Effector memory CD4-positive, alpha-beta T cell (primary cell): ENCODE data around the gene TRIM44.
"Not testable (repeated sequence)": the region's sequence is repeated elsewhere in the genome, so short reads cannot be mapped to it uniquely, and the experiment has no call there.

Experiments used
- DNase-seq, 3 donors: peaks; one replicate each; pipeline ENCODE4 v3.0.0-alpha.2; 2020
- H3K27ac ChIP-seq: 2 replicates; pipeline ENCODE4 v1.7.0; 2013; ENCODE audit warnings: mild to moderate bottlenecking, low read length, moderate library complexity; ENCODE audit not compliant: insufficient read depth, poor library complexity, severe bottlenecking
- H3K27me3 ChIP-seq: replicated peaks from 2 replicates; pipeline ENCODE4 v1.7.0; 2013; ENCODE audit warnings: mild to moderate bottlenecking, low read length; ENCODE audit not compliant: insufficient read depth, control insufficient read depth, poor library complexity, severe bottlenecking
- H3K36me3 ChIP-seq: 2 replicates; pipeline ENCODE4 v1.7.0; 2013; ENCODE audit warnings: mild to moderate bottlenecking, low read length, moderate library complexity; ENCODE audit not compliant: control insufficient read depth, insufficient read depth
- H3K4me1 ChIP-seq: 2 replicates; pipeline ENCODE4 v1.7.0; 2013; ENCODE audit warnings: low read length, mild to moderate bottlenecking; ENCODE audit not compliant: control insufficient read depth, insufficient read depth, poor library complexity, severe bottlenecking
- H3K4me3 ChIP-seq: 2 replicates; pipeline ENCODE4 v1.7.0; 2013; ENCODE audit warnings: low read length, low read depth, mild to moderate bottlenecking; ENCODE audit not compliant: insufficient read depth, poor library complexity, severe bottlenecking
- H3K9me3 ChIP-seq: 2 replicates; pipeline ENCODE4 v1.7.0; 2013; ENCODE audit warnings: mild to moderate bottlenecking, low read length, moderate library complexity; ENCODE audit not compliant: control insufficient read depth

Gene TRIM44

DNA sequence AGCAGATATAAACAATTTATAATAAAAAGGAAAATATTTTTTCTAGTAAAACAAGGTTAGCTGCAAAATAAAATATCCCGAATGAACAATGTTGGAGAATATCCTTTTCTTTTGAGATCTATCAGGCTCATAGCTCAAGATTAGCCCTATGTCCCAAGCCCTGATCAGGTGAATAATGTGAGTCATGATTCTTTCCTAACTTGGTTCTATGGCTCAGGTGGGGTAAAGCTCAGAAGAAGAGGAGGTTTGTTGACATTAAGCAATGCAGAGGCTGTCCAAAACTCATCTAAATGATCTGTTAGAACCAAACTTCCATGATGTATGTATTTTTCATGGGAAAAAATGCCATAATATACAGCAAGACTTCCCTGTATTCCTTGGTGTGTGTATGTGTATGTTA is 86.1 kb downstream of the TRIM44 start:
- no peak overlapping the region for H3K4me3 ChIP-seq
- no peaks in the 10 kb centered on the region for H3K9me3 ChIP-seq
- DNase-seq = no peak
- no peaks in the 10 kb centered on the region for H3K4me1 ChIP-seq
- H3K36me3 ChIP-seq = no peaks in the 10 kb centered on the region
- no peak overlapping the region for H3K27ac ChIP-seq
- no peaks in the 10 kb centered on the region for H3K27me3 ChIP-seq

DNA sequence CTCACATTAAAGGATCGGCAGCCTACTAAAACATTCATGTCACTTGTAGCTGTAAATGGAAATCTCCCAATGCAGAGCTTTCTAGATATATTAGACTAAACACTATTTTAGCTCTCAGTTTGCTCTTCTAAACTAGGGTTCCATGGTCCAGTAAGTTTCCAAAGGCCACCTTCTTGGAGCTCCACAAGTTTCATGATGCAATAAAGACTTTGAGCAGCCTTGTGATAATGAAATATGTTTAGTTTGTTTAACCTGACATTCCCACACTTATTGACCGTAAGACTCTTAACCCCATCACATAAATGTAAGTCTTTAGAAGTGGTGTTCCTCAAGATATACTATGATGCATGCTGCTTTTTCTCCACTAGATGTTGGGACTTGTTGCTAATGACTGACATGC is 87.7 kb downstream of the TRIM44 start:
- Histone ChIP-seq H3K4me1 (no peaks in the 10 kb centered on the region), H3K36me3 (no peaks in the 10 kb centered on the region), H3K9me3 (no peaks in the 10 kb centered on the region), H3K27me3 (no peaks in the 10 kb centered on the region), H3K27ac (no peak overlapping the region), H3K4me3 (no peak overlapping the region)
- no peak for DNase-seq

DNA sequence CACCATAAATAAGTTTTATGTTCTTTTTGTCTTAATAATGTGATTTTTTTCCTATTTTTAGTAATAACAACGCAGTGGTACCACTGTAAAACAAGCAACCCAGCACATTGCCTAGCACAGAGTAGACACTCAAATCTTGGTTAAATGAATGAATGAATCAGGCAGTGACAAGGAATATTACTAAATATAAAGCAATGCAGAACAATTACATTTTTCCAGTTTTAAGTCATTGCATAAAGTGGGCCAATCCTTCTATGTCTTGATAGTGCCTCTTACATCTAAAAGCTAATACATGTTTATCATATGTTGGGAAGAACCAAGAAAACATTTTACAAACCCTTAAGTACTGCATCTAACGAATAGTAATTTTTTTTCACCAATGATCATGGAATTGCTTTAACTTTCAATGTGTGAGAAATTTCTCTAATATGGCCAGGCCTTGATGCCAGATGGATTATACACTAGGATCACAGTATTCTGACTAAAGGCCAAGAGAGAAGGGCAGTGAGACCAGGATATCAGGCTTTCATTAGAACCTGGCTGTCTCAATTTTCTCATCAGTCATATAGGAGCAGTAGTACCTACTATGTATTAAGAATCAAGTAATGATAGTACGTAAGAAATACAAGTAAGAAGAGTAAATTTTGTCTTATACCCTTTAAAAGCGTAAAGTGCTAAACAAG is 88.5 kb downstream of the TRIM44 start:
- Histone ChIP-seq H3K4me3 (no peak overlapping the region), H3K27me3 (no peaks in the 10 kb centered on the region), H3K9me3 (no peaks in the 10 kb centered on the region), H3K4me1 (no peaks in the 10 kb centered on the region), H3K36me3 (no peaks in the 10 kb centered on the region), H3K27ac (no peak overlapping the region)
- no peak for DNase-seq

DNA sequence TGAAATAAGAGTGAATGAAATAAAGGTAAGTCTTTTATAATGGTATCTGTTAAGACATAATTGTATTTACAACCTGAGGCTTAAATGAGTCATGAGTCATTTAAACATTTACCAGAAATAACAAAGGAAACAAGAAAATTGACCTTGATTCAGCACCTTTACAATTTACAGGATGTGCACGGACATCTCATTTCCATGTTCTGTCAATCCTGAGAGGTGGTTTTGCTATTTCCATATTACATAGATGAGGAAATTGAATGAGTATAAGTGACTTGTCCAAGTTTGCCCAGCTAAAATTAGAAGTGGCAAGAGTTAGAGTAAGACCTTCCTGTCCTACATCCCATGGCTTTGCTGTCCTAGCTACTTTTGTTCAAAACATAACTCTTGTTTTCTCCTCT is 89.1 kb downstream of the TRIM44 start:
- Histone ChIP-seq H3K4me3 (no peak overlapping the region), H3K4me1 (no peaks in the 10 kb centered on the region), H3K27me3 (no peaks in the 10 kb centered on the region), H3K9me3 (no peaks in the 10 kb centered on the region), H3K27ac (no peak overlapping the region), H3K36me3 (no peaks in the 10 kb centered on the region)
- DNase-seq = no peak

DNA sequence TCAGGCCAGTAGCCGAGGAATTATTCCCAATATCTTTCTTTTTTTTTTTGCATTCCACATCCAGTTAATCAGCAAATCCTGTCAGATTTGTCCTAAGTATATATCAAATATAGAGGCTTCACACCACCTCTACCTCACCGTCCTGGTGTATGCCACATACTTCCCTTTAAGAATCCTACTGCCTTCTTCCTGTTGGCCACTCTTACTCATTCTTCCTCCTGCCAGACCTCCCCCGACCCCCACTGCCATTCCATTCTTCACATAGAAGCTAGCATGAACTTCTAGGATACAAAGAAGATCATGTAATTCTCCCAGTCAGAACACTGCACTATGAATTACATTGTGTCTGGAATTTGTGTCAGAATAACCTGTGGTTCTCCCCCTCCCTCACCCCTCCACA is 89.5 kb downstream of the TRIM44 start:
- Histone ChIP-seq H3K27ac (no peak overlapping the region), H3K4me1 (no peaks in the 10 kb centered on the region), H3K9me3 (no peaks in the 10 kb centered on the region), H3K4me3 (no peak overlapping the region), H3K36me3 (no peaks in the 10 kb centered on the region), H3K27me3 (no peaks in the 10 kb centered on the region)
- no peak for DNase-seq

DNA sequence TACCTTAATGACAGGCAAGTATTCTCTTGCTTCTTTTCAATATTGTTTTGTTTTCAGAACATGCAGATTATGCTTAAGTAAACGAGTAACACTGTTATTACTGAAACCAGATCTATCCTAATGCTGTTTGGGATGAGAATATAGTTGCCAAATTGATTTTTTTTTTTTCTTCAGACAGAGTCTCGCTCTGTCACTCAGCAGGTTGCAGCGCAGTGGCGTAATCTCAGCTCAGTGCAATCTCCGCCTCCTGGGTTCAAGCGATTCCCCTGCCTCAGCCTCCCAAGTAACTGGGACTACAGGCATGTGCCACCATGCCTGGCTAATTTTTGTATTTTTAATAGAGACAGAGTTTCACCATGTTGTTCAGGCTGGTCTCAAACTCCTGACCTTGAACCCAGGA is 91.0 kb downstream of the TRIM44 start:
- H3K4me3 ChIP-seq, H3K27me3 ChIP-seq, H3K36me3 ChIP-seq, DNase-seq, H3K4me1 ChIP-seq, H3K9me3 ChIP-seq, H3K27ac ChIP-seq: not testable (repeated sequence)

DNA sequence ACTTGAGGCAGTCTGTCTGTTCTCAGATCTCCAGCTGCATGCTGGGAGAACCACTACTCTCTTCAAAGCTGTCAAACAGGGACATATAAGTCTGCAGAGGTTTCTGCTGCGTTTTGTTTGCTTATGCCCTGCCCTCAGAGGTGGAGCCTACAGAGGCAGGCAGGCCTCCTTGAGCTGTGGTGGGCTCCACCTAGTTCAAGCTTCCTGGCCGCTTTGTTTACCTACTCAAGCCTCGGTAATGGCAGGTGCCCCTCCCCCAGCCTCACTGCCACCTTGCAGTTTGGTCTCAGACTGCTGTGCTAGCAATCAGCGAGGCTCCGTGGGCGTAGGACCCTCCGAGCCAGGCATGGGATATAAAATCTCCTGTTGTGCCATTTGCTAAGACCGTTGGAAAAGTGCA is 97.4 kb downstream of the TRIM44 start:
- not testable (repeated sequence) for H3K4me1 ChIP-seq, H3K9me3 ChIP-seq, H3K27ac ChIP-seq, H3K36me3 ChIP-seq, H3K27me3 ChIP-seq, H3K4me3 ChIP-seq, DNase-seq

DNA sequence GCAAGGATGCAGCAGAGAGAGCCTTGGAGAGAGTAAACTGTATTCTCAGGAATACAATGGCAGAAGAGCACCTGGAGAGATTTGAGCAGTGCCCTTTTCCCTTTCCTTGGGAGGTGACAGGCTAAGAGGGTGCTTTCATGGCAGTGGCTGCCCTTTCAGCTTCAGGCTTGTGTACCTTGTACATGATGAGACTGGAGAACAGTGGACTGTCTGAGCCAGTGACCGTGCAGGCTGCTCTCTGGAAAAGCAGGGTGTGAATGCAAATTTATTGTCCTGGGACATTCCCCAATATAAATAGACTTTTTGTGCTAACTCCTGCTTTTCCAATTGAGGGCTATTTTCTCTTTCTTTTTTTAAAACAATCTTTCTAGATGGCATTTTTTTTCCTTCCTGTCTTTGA is 99.3 kb downstream of the TRIM44 start:
- no peaks in the 10 kb centered on the region for H3K27me3 ChIP-seq
- DNase-seq = no peak
- no peaks in the 10 kb centered on the region for H3K36me3 ChIP-seq
- H3K4me1 ChIP-seq = no peaks in the 10 kb centered on the region
- H3K27ac ChIP-seq = no peak overlapping the region
- H3K4me3 ChIP-seq = no peak overlapping the region
- no peaks in the 10 kb centered on the region for H3K9me3 ChIP-seq

DNA sequence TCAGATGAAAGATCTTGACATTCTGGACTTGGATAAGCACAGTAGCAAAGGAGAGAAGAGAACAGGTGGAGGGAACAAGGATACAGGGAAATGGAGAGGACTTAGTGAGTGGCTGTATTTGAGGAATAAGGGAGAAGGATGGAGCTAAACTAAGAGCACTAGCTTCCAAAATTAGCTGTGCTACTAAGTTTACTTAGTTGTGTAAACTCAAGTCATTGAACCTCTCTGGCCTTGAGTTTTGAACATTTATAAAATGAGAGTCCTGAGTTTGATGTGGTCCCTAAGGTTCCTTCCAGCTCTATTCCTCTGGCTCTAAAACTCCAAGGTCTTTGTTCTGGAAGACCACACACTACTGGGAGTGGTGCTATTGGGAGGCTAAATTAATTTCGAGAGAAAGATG is 100.7 kb downstream of the TRIM44 start:
- DNase-seq = no peak
- no peaks in the 10 kb centered on the region for H3K36me3 ChIP-seq
- H3K4me3 ChIP-seq = no peak overlapping the region
- H3K9me3 ChIP-seq = no peaks in the 10 kb centered on the region
- no peaks in the 10 kb centered on the region for H3K4me1 ChIP-seq
- no peaks in the 10 kb centered on the region for H3K27me3 ChIP-seq
- H3K27ac ChIP-seq = no peak overlapping the region

DNA sequence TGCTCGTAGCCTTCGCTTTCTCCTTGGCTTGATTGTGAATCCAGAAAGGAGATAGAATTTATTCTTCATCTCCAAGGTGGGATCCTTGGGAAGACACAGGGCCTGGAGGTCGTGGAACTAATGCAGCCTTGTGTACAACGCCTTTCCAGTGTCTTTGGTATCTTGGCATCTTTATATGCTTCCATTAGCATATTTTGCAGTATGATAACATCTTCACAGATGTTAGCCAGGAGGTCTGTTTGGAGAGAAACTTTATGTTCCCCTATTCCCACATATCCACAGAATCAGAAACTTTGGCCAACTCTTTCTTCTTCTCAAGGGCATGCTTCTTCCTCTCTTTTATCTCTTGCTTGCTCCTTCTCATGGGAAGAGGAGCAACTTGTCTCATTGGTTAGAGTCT is 101.2 kb downstream of the TRIM44 start:
- no peaks in the 10 kb centered on the region for H3K36me3 ChIP-seq
- no peaks in the 10 kb centered on the region for H3K9me3 ChIP-seq
- no peak for DNase-seq
- no peaks in the 10 kb centered on the region for H3K4me1 ChIP-seq
- no peaks in the 10 kb centered on the region for H3K27me3 ChIP-seq
- H3K4me3 ChIP-seq = no peak overlapping the region
- no peak overlapping the region for H3K27ac ChIP-seq
